Right lung (tissue), 5 donors: ENCODE data around the gene FAM120C. TPM values are rescaled to one million over a fixed set of nuclear protein-coding genes. Genes with fewer than 3 reads are reported as not detected.

Experiments used
- DNase-seq, 2 donors: peaks; one replicate each; pipeline ENCODE4 v3.0.0-alpha.2; 2013
- polyA plus RNA-seq, 5 donors: library from polyadenylated mRNA; unstranded; fragments of 120-200 nt; gene quantifications; one replicate each; pipeline versions ENCODE4 v1.2.1 to v1.2.3, GENCODE V29; 2013; ENCODE audit warnings: inconsistent platforms in 1 of 5, low replicate concordance in 1 of 5; ENCODE audit not compliant: insufficient read length in 5 of 5, insufficient read depth in 1 of 5

The FAM120C gene
- polyA plus RNA-seq, 5 donors = 8.2 to 11.5 (median 10.5) TPM

DNA sequence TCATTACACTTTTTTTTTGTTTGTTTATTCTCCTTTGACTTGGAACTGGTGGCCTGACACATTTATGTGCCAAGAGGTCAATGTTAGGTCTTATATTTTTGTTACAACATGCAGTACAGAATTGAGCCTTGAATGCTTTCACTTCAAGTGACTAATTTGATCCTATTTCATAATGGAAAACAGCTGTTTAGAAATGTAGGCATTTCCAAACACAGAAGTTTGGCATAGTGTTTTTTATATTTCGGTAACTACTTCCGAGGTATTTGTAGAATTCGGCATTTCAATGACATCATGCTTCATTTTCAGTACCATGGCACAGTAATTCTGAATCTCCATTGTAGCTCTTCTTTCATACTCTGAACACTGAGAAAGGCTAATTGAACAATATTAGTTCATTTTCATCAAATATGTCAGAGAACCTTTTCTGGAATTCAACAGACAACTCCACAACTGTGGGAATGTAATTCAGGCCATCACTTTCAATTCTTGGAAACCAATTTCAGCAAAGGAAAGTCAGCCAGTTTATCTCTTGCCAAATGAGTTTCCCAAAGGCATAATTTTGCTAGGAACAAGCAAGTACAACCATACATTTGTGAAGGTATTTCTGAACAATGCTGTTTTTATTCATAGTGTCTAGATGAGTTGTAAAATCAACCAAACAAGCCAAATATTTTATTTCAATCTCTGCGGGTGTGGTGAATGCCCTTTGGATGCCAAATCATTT lies 11.4 kb downstream of the FAM120C start:
- DNase-seq = no peak

DNA sequence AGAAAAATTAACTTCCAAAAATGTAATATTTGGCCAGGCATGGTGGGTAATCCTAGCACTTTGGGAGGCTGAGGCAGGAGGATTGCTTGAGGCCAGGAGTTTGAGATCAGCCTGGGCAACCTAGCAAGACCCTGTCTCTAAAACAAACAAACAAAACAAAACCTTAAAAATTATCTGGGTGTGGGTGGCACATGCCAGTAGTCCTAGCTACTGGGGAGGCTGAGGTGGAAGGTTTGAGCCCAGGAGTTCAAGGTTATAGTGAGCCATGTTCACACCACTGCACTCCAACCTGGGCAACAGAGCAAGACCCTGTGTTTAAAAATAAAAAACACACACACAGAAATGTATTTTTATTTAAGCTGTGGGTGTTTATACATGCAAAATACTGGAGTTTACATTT lies 12.0 kb downstream of the FAM120C start:
- no peak for DNase-seq

DNA sequence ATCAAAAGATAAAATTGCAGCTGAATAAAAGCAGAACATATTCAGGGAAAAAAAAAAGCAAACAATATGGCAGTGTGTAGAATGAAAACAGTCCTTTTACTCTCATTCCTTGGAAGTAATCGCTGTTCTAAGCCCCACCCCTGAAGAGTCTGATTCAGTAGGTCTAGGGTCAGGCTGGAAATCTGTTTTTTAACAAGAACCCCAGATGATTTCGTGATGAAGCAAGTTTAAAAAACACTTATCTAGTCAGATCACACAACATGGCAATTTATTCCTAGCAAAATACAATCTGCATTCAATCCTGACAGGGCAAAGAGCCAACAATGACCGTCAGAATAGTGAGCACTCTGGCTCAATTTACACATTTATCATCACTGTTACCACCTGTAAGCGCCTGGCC lies 16.1 kb downstream of the FAM120C start:
- no peak for DNase-seq

DNA sequence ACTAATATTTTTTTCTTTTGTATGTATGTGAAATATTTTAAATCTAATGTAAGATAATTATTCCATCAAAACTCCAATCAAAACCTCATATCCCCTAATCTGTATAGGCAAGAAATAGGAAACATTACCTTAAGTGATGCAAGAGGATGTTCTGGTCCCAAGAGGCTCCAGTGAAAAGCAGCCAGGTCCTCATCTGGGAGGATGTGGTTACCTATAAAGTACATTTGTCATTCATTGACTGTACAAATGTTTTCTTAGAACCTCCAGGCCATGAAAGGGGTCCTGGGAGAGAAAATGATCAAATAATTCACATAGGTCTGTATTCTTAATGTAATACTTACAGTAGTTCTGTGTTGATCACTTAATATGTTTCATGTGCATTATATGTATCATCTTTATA lies 25.5 kb downstream of the FAM120C start:
- no peak for DNase-seq

DNA sequence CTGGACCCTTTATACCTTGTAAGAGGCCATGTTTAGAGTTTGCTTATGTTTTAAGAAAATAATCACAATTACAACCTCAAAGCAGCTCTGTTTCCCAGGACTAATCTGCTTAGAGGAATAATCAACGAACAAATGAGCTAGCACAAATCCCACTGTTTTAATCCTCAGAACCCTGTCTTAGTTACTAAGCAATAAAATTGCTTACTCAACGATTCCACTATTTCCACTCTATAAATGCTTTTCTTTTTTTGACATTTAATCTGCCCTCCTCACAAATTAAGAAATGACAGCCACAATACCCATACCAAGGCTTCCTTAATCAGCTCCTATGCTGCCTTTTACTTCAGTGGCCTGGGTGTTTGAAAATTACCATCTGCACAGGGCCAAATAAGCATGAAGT lies 48.8 kb downstream of the FAM120C start:
- no peak for DNase-seq

DNA sequence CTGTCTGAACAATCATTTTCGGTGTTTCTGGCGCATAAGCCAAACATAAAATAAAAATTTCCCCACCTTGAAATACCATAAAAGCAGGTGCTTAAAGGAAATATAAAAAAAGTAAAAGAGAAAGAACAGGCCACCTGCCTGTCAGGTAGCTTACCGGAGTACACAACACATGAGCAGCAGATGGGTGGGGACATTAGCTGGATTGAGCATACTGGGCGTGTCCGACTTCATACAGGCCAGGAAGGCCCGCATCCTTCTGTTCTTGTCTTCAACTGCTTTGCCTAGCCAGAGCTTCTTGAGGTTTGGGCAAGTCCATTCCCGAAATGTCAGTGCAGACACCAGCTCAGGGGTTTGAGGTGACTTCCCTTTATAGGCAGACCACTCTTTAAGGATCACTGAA lies 66.7 kb downstream of the FAM120C start:
- no peak for DNase-seq

DNA sequence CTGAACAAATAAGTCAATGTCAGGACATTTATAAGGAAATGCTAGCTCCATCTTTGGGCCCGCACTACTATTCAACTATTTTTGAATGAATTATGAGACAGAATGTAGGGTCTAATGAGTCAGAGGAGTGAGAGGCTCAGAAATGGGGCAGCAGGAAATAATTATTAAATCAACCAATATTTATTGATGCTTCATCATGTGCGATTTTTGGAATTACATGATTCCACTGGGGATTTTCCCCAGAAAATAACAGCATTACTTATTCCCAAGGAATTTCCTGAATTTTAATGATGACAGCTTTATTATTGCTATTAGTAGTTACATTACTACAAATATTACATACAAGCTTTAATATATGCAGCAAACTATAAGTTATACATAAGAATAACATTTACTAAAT lies 89.5 kb downstream of the FAM120C start:
- no peak for DNase-seq

DNA sequence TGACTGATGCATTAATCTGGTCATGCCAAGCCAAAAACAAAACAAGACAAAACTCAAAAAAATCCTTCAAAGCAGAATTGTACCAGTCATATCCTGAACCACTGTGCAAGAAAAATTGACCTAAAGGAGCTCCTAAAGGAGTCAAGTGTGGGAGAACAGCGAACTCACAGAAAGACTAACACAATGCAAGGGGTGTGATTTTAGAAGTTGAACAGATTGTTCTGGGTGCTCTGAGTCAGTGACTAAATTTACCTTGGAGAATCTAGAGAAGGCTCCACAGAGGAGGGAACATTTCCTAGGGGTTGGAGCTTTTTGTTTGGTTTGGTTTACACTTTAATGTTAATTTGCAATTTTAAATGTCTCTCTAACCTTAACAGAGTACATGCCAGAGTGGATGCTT lies 89.9 kb downstream of the FAM120C start:
- no peak for DNase-seq

DNA sequence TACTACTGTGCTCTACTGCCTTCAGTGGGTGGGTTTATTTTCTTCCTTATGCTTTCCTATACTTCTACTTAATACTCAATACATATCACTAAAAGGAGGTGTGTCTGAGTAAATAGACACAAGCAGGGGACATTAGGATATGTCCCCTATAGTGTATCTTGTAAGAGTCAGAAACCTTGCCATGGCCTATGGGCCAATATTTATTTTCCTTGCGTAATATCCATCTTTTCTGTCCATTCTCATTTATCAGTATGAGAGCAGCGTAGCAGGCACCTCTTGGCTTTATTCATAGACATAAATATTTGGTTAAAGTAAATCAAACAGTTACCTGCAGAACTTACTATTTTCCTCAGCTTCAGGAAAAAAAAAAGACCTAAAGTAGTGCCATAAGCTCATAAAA lies 92.2 kb downstream of the FAM120C start:
- no peak for DNase-seq

DNA sequence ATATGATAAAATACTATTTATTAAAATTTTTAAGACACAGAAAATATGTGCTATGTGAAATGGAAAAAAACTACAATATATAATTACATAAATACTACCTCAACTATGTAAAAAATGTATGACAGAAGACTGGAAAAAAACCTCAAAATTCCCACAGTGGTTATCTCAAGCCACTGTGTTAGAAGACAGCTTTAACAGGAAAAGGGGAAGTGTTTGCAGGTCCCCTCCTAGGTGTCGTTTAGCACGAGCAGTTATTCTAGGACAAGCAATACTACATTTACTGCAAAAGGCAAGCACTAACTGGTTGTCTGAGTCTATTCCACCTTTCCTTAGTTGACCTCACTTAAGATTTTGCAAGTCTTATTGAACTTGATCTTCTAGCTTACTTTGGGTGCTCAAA lies 93.9 kb downstream of the FAM120C start:
- DNase-seq = no peak

DNA sequence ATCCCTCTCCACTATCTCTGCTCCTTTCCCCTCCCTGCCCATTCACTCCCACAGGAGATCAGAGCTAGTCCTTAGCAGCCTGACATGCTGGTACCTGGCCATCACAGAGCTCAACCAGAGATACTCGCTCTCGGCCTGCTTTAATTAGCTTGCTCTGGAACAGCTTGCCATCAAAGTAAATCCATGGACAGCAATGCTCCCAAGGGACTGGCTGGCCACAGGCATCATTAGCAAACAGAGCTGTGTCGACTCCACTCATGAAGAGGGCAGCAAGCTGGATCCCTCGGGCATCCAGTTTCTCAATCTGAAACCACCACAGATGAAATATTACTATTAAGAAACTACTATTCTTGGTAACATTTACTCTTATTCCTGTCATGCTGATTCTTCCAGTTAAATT lies 95.4 kb downstream of the FAM120C start:
- no peak for DNase-seq

DNA sequence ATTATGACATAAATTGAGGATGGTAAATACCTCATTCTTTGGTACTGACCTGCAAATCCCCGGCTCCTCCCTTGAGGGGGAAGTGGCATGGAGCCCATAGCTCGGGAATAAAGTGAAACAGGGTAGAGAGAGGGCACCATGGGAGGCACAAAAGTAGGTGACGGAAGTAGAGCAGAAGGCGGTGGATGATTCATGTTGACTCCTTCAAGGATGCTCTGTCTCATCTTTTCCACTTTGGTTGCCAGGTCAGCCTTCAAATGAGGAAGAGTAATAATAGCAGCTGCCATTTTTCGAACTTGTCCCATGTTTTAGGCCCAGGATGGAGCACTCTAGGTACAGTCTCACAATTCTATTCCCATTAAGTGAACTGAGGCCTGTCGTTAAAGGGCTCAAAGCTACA lies 97.4 kb downstream of the FAM120C start:
- no peak for DNase-seq

DNA sequence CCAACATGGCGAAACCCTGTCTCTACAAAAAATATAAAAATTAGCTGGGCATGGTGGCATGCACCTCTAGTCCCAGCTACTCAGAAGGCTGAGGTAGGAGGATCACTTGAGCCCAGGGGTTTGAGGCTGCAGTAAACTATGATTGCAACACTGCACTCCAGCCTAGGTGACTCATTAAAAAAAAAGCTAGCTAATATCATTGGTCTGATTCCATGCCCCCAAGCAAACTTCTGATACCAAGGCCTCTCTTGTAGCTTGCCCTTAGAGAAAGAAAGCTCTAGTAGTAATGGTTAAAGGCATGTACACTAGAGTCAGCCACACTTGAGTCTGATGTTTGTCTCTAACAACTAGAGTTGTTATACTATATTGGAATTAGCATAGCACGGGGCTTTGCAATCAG lies 106.2 kb downstream of the FAM120C start:
- no peak for DNase-seq

DNA sequence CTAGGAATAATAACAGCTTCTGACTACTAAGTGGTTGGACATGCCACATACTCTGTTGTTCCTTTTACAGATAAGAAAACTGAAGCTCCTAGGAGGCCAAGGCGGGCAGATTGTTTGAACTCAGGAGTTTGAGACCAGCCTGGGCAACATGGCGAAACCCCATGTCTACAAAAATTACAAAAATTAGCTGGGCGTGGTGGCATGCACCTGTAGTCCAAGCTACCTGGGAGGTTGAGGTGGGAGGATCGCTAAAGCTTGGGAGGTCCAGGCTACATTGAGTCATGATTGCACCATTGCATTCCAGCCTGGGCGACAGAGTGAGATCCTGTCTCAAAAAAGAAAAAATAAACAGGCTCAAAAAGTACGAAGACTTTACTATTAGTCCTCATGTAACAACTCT lies 108.2 kb downstream of the FAM120C start:
- DNase-seq = no peak

DNA sequence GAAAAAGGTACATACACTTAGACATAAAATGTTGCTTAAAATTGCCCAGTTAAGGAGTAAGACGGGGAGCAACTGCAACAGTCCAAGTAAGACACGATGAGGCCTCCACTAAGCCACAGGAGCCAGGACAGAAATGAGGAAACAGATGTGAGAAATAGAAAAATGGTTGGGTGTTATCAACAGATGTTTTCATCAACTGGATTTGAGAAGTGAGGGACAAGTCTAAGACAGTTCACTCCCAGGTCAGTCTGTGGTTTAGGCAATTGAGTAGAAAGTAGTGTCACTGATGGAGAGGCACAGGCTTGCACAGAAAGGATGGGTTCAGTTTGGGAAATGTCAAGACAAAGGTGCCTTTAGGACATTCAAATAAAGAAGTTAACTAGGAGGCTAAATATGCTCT lies 115.3 kb downstream of the FAM120C start:
- DNase-seq = no peak

DNA sequence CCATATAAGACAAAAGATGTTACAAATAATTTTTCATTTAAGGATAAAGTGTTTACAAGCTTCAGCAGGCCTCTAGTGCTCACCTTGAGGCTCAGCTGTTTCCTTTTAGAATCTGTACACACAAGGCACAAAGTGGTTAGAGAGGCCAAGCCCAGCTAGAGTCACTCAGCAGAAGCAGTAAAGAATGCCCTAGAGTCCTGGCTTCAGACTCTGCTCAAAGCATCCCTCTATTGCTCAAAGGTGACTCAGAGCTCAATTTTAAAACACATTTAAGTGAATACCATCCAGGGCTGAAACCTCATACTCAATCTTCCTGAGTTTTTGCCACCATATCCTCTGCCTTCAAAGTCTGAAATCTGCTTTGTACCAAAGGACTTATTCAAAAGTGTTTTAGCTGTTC lies 116.2 kb downstream of the FAM120C start:
- no peak for DNase-seq

DNA sequence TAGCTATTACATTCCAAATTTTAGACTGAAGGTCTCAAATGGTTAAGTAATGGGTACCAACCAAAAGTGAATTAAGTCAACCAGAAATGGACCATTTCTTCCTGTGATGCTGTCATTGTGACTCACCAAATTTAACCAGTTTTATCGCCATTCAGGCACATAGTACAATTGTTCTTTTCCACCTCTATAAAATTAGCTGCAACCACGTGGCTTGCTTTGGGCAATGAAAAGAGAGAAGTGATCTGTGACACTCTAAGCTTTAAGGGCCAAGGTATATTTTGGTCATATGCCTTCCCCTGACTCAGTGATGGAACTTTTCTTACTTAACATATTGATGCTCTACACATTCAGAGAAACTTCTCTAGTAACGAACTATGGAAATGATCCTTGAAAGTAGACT lies 118.5 kb downstream of the FAM120C start:
- no peak for DNase-seq

DNA sequence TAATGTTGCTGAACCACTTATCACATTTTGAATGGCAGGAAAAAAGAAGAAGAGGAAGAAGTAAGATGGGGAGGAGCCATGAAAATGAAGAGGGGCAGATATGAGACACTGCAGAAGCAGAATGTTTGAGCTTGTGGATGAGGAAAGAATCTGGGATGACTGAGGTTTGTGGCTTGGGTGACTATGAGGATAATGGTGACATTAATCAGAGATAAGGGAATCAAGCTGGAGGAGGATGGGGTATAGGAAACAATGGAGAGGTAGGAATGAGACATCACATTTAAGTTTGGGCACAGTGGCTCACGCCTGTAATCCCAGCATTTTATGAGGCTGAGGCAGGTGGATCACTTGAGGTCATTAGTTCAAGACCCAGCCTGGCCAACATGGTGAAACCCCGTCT lies 119.7 kb downstream of the FAM120C start:
- no peak for DNase-seq

DNA sequence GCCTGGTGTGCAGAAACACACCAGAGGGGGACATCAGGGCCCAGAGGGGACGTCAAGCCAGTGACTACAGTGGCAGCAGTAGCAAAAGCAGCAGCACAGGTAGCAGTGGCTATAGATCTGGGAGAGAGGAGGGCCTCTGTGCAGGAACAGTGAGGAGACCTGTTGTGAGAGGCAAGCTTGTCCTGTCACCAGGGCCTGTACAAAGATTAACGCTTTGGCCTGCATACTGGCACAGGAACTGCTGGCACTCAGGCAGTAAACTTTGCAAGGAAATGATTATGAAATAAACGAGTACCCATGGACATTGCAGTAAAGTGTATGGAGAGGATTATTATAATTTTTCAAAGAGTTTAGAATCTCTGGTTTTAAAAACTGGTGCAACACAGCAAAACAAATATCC lies 133.3 kb downstream of the FAM120C start:
- DNase-seq = no peak

DNA sequence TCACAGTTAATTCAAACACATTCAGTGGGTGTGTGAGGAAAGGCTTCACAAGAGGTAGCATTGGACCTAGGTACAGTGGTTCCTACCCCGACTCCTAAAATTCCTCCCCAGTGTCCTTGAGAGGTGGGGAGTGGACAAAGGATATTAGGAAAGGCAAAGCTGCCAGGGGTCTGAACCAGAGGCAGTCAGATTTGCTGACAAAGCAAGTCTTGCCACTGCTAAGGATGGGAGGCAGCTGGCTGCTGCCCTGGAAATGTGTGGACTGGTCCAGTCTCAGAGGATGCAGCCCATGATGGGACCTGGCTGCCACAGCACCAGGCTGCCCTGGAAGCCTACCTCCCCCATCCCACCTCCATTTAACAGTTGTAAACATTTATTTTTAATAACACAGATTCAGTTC lies 134.6 kb downstream of the FAM120C start:
- DNase-seq = peak in 1 of 2 donors; percentile 26

DNA sequence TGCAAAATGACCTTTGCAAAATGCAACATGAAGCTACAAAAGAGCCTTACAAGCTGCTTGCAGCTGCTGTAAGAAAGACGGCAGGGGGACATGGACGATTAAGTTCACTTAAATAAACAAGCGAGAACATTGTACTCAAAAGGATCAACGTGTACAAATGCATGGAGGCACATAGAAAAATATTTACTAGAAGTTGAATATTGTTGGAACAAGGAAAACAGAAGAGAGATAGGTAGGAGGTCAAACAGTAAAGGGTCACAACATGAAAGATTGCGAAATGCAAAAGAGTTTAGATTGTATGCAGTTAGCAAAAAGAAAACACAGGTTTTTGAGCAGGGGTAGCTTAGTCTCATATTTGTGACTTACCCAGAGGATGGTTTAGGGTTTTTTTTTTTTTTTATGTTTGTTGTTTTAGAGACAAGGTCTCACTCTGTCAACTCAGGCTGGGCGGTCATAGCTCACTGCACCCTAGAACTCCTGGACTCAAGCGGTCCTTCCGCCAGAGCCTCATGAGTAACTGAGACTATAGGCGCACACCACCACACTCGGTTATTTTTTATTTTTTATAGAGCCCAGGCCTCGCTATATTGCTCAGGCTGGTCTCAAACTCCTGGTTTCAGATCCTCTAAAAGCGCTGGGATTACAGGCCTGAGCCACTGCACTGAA lies 137.4 kb downstream of the FAM120C start:
- no peak for DNase-seq

DNA sequence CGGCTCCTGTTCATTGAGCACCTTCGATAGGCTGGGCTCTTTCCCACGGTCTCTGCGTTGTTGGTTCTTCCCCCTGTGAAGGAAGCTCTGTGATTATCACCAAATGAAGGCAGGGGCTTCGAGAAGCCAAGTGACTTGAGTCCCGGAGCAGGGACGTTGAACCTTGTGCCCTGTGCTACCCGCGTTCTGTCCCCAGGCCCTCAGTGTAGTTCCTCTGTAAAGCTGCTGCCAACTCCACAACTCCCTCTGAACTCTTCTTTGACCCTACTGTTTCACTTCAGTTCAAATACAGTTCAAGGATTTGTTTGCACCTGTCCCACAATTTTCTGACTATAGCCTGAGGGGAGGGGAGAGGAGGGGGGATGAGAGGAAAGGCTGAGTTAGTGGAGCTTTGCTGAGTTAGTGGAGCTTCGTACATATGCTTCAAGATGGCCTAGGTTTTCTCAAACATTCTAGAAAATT lies 138.1 kb downstream of the FAM120C start:
- no peak for DNase-seq

DNA sequence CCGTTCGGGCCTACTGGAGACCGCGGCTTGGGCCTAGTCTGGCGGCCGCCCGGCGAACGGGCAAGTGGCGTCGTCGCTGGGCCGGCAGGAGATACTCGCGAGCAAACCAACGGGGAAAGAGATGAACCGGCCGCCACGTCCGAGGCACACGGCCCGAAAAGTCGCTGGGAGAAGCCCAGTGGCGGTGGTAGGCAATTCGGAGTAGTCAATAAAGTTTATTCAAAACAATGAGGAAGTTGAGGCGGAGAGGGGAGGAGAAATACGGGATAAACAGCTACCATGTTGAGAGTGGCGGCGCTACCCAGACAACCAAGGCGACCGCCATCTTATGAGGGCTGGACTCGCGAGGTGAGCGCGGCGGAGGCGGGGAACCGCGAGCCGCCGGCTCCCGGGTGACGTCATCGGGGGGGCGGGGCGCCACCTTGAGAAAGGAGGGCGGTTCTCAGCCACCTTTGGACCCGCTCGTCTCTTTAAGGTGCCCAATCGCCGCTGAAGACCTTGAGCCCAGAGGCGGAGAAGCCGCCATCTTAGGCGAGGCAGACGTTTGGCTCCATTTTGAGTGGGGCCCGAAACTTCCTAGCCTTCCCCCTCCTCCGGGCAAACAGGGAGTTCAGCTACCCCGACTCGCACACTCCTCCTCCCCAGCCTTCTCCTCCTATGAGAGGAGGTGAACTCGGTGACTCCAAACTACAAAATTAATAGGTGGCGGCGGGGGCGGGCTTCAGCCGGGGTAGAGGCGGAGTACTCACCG lies 138.8 kb downstream of the FAM120C start, which contains the start of gene PHF8:
PHF8 (minus strand) TSS at position 348 of the 751 bp plus-strand sequence. CDS start 1,745 bp downstream, outside the sequence.
- peak; percentile 93 for DNase-seq
